NCI-H460 (cell line): Measurements from ENCODE around the gene GLCE. TPM values are rescaled to one million over a fixed set of nuclear protein-coding genes. Genes with fewer than 3 reads are reported as not detected.
"Not testable (repeated sequence)": the region's sequence is repeated elsewhere in the genome, so short reads cannot be mapped to it uniquely, and the experiment has no call there.

ENCODE experiments used
- DNase-seq: peaks from one replicate; pipeline ENCODE4 v3.0.0-alpha.2; 2016; ENCODE audit warnings: low read depth; ENCODE audit errors: extremely low read depth
- total RNA-seq: library from RNA; depleted of rRNA; stranded (reverse); fragments of >200 nt; shearing (Covaris generic); gene quantifications from 2 replicates; pipeline ENCODE4 v1.2.3, GENCODE V29; 2014

GLCE gene
- total RNA-seq, 1 experiment from 2014 or later: 115 TPM

GRCh38 chr15:69244798-69245197 lies 84.4 kb downstream of the GLCE start:
- no peak for DNase-seq

GRCh38 chr15:69253156-69253555 lies 92.7 kb downstream of the GLCE start:
- DNase-seq: peak; percentile 58

DNA sequence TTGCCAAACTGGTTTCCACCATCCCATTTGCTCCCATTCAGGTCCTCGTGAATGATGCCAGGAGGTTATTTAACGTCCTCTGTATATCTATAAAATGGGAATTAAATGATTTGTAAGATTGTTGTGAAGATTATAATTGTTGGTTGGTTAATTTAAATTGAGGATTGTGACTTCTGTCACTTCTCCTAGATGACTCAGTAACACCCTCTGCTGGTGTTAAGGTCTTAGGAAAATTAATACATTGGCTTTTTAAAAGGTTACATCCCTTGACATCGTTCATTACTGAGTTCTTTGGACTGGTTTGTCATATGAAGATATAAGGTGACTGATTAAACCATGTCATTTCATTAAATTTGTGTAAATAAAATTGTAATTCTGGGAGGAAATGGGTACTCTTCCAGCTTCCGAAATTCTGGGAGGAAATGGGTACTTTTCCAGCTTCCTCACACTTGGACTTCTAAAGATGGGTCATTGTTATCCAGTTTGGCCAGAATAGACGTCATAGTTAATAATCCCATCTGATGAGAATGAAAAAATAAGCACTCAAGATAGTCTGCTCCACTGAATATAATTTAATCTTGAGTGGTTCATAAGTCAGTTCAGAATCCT lies 105.0 kb downstream of the GLCE start:
- peak; percentile 46 for DNase-seq

GRCh38 chr15:69271217-69271616 lies 110.8 kb downstream of the GLCE start:
- no peak for DNase-seq

- DNase-seq: no peak
These were observed 111.7 kb downstream of the GLCE start for GRCh38 chr15:69272139-69272538.

DNA sequence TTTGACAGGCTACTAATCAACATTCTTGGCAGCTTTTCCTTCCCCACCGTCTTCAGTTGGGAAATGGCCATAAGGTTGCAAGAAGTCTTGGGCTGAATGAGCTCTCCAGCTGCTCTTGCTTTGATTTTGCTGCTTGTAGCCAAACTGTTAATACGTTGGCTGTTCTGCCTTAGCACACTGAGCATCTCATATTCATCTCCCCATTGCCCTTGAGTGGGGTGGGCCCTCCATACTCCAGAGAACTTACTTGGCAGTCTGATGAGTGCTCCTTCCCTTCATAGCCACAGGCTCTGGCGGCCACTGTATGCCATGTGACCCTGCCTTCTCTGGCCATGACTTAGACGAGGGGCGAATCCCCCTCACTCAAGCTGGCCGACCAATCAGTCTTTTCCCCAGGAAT lies 112.5 kb downstream of the GLCE start:
- no peak for DNase-seq

- DNase-seq: no peak
These were observed 114.7 kb downstream of the GLCE start for GRCh38 chr15:69275074-69275670.

DNA sequence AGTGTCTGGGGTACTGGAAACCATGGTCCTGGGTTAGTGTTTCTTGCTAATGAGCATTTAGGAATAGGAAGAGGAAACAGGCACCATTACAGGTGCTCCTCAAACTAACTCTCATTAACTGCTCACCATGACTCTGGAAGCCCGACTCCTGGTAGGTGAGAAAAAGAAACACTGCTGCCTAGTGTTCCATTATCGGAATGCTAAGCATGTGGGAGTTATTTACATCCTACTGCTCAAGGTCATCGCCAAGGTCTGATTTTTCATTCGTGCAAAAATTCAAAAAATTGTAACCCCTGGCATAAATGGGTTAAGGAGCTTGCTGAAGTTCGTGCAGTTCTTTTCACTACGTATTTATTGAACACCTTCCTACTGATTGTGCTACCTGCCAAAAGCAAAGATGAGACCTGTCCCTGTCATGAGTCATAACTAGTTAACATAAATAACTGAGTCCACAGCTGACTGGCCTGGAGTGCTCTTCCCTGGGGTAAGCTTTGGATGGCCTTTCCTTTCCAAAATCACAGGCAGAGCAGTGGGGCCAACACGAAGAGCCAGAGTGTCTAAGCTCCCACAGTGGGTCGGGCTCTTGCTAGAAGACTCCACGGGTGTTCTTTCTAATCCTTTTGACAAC lies 115.6 kb downstream of the GLCE start:
- no peak for DNase-seq

- no peak for DNase-seq
These were observed 116.9 kb downstream of the GLCE start for GRCh38 chr15:69277316-69277715.

GRCh38 chr15:69279636-69280035 lies 119.2 kb downstream of the GLCE start:
- DNase-seq: no peak

DNA sequence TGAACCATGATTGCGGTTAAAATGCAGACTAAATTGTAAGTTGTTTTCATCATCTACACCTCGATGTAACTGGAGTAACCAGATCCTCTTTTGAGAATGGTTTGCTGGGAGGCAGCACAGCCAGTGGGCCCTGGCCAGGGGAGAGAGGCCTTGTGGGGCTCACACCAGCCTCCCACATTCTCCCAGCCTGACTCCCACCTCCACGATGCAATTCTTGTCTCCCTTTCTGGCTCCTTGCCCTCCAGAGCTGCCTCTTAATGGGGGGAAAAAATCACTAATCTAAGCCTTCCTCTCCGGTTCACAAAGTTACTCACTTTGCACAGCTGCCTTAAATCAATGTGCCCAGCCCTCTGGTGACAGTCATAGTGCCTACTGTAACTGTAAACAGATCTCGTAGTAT lies 120.3 kb downstream of the GLCE start:
- DNase-seq: no peak

- DNase-seq: no peak
These were observed 121.8 kb downstream of the GLCE start for GRCh38 chr15:69282104-69282743.

DNA sequence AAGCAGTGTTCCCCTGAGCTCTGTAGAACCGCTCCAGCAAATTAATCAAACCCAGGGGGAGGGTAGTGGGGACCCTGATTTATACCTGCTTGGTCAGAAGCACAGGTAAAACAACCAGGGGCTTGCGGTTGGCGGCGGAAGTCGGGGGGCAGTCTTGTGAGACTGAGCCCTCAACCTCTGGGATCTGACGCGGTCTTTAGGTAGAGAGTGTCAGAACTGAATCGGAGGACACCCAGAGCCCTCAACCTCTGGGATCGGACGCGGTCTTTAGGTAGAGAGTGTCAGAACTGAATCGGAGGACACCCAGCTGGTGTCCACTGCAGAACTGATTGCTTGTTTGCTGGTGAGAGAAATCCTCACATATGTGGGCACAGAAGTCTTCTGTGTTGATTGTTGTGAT lies 125.4 kb downstream of the GLCE start:
- DNase-seq: no peak

- DNase-seq: no peak
These were observed 127.6 kb downstream of the GLCE start for GRCh38 chr15:69288011-69288410.

DNA sequence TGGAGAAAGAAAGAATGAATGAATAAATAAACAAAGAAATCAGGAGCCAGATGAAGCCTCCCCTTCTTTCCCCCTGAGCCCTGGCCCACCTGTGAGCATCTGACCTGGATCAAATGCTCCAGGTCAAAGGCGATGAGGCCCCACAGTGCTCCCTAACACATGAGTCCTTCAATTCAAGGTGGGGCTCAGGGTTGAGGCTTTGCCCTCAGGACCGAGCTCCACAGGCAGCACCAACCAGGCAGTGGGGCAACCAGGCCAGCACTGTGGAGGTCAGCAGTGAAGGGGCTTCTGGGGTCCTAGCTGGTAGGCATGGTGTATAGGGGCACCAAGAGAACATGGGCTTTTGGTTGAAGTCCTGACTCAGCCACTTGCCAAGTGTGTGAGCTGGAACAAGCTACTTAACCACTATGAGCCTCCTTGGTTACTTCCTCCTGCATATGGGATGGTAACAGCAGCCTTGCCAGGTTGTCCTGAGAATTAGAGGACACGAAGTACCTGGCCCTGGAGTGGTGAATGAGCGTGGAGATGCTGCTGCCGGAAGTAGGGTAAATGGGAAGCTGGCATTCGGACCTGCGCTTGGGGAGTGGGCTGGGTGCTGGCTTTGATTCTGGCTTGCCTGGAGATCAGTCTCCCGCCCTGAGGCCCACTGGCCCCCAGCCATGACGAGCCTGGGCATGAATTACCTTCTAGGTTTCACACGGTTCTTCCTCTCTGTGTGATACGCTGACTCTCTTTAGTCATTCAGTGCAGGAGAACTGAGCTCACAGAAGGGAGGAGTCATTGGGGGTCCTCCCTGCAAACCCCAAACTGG lies 128.3 kb downstream of the GLCE start:
- no peak for DNase-seq

- peak; percentile 38 for DNase-seq
These were observed 129.1 kb downstream of the GLCE start for GRCh38 chr15:69289342-69290146.

- peak; percentile 39 for DNase-seq
These were observed 130.1 kb downstream of the GLCE start for GRCh38 chr15:69290346-69291164.

- not testable (repeated sequence) for DNase-seq
These were observed 131.2 kb downstream of the GLCE start for GRCh38 chr15:69291651-69292050.

GRCh38 chr15:69292826-69293420 lies 132.5 kb downstream of the GLCE start:
- DNase-seq: no peak
